NCI-H2107 treated with DMSO at 0.1 percent for 48 hours (cell line): ENCODE data around the gene AP4S1.
A peak's percentile ranks its signal among the peaks of the same experiment; 100 is the strongest.

Experiments used
- DNase-seq: peaks from one replicate; lab custom pipeline; 2025; ENCODE audit not compliant: unreplicated experiment; lab: John Stamatoyannopoulos, UW

AP4S1 gene, protein sequence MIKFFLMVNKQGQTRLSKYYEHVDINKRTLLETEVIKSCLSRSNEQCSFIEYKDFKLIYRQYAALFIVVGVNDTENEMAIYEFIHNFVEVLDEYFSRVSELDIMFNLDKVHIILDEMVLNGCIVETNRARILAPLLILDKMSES

DNA sequence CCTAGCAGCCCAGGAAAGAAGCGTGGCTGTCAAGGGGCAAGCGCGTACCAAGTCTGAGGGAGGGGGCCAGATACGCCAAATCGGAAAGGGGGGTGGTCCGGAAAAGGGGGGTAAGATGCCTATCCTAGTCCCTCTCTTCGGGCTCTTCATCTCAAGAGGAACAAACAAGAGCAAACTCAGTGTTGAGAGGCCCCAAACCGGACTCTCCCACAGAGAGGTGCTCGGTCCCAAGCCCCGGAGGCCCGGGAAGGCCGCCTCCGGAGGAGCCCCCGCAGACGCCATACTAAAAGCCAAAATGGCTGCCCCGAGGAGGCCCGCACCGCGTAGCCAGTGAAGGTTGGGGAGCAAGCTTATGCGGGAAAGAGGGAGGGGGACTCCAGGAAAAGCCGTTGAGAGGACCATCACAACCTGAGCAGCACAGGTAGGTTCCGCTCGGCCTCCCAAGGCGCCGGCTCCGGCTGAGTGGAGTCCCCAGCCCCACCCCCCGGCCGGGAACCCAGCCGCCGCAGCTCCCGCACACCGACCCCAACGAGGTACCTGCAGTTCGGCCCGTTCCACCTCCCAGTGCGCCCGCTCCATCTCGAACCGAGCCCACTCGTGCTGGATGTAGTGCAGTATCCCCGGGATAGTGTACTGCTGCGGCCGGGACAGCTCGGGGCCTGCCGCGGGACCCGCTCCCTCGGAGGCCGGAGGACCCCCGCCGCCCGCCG, at the start of gene AP4S1:
Gene AP4S1 (plus strand): TSS at position 283 of the 710 bp plus-strand sequence. CDS start 40,548 bp downstream, outside the sequence.
- DNase-seq, result peak; percentile 69

DNA sequence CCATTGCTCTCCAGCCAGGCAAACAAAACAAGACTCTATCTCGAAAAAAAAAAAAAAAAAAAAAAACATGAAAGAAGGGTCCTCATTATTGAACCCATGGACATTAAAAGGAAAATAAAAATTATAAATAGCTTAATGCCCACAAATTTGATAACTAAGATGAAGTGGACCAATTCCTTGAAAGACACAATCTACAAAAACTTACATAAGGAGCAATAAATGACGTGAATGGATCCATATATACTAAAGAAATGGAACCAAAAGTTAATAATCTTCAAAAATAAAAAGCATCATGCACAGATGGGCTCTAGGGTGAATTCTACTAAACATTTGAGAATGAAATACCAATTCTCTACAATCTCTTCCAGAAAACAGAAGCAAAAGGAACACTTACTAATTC, 47.7 kb upstream of the AP4S1 start:
- no peak for DNase-seq

DNA sequence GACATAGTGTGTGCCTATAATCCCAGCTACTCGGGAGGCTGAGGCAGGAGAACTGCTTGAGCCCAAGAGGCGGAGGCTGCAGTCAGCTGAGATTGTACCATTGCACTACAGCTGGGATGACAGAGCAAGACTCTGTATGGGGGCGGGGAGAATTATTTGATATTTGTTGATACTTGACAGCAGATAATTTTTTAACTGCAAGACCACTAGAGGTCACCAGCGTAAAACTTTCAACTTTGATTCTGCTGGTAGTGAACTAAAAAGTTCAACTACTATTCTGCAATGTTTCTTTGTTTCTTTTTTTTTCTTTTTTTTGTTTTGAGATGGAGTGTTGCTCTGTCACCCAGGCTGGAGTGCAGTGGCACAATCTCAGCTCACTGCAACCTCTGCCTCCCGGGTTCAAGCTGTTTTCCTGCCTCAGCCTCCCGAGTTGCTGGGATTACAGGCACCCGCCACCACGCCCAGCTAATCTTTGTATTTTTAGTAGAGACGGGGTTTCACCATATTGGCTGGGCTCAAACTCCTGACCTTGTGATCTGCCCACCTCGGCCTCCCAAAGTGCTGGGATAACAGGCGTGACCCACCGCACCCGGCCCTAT, 45.2 kb upstream of the AP4S1 start:
- DNase-seq, result peak; percentile 36

DNA sequence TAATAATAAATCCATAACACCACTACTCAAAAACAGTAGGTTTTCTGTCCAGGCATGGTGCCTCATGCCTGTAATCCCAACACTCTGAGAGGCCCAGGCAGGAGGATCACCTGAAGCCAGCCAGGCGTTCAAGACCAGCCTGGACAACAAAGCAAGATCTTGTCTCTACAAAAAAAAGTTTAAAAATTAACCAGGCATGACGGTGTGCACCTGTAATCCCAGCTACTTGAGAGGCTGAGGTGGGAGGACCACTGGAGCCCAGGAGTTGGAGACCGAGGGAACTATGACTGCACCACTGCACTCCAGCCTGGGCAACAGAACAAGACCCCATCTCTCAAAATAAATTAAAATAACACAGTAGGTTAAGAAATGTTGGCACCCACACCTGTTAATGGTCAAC, 44.5 kb upstream of the AP4S1 start:
- DNase-seq, result no peak

DNA sequence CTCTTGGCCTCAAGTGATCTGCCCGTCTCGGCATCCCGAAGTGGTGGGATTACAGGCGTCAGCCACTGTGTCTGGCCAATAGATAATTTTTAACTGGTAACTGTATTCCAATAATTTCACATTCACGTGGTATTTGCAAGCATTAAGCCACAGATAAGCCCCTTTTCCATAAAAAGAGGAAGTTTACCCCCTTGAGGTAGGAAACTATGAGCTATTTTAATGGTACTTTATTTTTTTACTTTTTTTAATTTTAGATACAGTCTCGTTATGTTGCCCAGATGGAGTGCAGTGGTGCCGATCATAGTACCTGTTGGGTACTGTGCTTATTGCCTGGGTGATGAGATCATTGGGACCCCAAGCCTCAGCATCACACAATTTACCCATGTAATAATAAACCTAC, 42.9 kb upstream of the AP4S1 start:
- DNase-seq, result no peak

DNA sequence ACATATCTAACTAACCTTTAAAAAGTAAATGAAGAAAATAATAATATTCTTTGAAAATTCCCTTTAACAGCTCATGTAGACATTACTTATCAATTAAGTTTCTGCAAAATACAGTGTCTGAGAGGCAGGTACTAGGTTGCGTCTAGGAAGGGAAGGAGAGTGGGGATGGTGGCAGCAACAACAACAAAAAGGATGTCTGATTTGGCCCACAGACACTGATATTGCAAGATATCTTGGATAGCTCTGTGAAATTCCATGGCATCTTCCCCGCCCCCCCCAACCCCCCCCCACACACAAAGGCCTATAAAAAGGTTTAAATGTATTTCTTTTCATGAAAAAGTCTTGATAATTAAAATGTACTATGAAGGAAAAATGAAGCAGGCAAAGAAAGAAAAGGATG, 41.6 kb upstream of the AP4S1 start:
- no peak for DNase-seq

DNA sequence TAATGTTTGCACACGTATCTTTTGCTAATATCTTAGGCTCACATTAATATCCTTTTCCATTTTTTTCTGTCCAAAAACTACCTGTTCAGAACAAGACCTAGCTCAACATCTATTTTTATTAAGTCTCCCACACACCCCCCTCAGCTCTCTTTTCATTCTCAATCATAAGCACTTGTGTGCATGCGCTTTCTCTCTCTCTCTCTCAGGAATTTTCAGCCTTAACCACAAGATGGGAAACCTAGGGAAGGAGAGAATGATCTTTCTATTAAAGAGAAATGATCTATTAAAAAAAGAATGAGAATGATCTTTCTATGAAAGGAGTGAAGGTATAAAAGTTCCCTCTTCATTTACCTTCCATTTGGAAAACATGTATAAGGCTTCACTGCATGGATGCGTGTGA, 39.7 kb upstream of the AP4S1 start:
- DNase-seq, result no peak

DNA sequence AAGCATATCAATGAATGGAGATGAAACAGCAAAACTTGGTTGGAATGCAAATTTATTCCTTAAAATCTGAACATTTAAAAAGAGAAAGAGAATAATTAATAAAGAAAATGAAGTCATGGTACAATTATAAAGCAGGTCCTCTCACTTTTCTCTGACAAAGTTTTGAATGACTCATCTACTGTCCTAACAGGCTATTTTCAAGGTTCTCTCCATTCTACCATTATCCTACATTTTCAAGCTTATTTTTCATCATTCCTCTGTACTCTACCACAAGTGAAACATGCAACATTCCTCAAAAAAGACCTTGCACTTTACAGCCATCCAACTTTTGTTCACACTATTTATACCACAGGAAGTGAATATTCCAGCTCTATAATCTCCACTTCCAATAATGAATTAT, 36.9 kb upstream of the AP4S1 start:
- no peak for DNase-seq

DNA sequence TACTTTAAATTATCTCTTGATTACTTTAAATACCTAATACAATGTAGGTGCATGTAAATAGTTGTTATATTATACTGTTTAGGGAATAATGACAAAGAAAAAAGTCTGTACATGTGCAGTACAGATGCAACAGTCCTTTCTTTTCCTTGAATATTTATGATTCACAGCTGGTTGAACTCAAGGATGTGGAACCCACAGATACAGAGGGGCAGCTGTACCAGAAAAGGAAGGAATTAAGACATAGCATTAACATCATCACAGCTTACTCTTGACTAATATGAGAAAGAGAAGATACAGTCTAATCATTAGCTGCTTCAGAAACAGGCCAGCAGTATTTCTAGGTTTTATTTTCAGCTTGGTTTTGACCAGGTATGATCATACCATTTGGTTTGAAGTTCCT, 34.7 kb upstream of the AP4S1 start:
- DNase-seq, result no peak

DNA sequence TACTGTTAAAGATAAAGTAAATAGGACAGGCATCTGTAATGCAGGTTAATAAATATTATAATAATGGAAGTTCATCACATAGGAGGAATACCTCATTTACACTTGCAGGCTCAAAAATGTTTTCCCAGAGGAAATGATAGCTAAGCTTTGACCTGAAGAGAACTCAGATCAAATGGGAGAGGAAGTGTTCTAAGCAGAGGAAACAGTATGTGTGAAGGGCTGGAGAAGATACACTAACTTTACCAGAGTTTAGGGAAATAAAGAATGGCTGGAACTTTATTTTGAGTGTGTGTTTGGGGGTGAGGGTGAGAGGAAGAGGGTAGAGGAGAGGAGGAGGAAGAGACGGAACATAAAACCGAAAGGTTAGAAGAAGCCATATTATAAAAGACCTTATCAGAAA, 34.0 kb upstream of the AP4S1 start:
- no peak for DNase-seq

DNA sequence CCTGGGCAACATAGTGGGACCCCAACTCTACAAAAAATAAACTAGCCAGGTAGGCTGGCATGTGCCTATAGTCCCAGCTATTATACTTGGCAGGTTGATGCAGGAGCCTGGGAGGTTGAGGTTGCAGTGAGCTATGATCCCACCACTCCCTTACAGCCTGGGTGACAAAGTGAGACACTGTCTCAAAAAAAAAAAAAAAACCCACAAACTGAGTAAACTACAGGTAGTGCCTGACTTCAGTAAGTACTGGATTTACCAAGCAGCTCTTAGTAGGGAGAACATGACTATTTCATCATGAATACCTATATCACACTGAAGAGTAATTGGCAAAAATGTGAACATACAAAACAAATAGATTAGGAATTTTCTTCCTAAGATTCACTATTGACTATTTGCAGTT, 32.4 kb upstream of the AP4S1 start:
- DNase-seq, result no peak

DNA sequence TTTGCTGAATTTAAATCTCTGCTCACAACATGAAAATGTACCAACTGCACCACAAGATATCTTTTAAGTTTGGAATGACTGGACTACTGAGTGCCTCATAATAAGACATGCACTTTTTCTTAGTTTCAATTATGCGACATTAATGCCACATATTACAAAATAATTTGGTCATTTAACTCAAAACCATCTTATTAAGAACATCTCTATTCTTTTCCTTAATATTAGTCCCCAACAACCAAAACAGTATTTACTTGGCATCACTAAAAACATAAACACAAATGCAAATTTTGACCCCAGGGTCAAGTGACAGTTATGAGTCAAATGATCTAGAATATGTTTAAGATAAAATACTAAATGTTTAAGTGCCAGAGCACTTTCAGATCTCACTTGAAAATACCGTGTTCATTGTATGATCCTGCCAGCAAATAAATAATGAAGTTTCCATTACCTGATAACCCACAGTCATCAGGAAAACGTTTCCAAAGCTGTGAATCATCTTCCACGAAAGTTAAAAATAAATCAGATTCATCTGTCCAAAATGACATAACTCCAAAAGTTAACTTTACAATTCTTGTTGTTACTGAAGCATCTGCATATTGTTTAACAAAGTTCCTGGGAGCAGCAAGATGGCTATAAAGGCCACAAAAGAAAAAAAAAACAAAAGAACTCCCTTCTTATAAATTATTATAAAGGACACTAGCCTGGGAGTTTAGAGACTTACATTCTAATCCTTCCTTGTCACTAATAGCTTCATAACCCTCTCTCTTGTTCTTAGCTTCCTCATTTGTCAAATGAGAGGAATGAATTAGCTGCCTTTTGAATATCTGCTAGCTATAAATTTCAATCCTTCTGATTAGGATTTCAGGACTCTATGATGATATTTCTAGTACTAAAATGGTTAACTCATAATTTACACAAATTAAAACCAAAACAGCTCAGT, 30.5 kb upstream of the AP4S1 start:
- no peak for DNase-seq

DNA sequence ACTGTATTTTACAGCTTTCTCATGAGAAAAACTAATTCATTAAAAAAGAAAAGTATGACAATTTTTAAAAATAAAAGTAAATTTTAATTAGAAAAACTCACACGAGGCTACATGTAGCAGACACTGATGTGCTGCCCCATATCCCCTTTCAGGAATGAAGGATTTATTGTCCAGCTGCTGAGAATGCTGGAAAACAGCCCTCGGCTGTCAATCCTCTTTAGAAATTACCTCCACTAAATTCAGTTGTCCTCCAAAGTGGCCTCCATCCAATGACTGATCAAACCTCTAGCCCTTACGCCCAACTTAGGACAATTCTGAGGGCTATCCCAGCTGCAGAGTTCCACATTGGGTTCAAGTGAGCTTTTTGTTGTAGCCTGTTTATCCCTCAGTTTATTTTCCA, 29.8 kb upstream of the AP4S1 start:
- DNase-seq, result no peak

DNA sequence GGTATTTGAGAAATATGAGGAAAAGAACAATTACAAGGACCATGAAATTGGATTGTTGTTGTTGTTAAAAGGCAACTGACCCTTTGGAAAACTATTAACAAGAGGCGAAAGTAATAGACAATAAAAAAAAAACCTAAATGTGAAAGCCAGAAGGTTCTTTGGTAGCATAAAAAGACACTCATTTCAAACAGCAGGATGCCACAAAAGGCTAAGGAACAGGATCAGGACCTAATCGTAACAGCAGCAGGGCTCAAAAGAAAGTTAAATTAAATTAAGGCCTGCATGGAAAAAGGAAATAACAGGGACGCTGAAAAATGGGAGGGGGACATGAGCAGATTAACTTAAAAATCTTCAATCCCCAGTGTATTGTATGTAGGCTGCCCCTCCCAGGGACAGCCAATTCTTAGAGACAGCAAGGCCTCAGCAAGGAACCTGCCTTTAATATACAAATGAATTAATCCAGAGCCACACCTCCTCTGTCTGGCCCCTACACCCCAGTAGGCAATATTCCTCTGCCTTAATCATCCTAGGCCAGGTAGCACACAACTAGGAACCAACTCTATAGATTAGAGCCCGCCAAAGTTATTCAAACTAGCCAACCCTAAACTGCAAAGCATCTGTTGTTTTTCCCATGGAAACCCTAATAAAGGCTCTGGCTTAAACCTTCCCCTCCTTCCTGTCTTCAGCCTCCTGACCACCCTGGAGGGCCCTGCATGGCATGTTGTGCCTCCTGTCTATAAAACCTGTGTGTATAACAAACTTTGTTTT, 28.4 kb upstream of the AP4S1 start:
- no peak for DNase-seq

DNA sequence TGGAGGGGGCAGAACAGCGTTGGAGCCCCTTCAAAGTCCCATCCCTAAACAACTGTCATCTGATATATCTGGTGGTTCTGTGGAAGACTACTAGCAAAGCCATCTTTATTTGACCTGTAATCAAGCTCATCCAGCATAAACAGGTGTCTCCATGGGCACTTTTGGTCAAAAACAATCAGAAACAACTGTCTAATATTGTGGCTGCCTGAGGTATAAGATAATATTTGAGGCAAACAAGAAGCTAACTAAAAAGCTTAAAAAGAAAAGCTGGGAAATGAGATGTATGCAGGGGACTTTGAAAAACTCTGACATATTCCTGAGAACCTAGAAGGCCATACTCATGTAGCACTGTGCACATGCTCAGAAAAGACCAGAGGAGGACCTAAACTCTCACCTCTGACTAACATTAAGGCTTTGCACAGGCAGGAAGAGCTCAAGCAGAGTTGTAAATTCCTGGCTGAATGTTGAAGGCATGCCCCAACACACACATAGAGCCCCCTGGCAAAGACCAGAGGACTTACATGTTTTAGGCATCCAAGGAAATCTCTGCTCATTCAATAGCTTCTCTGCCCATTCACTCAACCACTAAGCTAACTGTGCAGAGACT, 27.2 kb upstream of the AP4S1 start:
- DNase-seq, result no peak

DNA sequence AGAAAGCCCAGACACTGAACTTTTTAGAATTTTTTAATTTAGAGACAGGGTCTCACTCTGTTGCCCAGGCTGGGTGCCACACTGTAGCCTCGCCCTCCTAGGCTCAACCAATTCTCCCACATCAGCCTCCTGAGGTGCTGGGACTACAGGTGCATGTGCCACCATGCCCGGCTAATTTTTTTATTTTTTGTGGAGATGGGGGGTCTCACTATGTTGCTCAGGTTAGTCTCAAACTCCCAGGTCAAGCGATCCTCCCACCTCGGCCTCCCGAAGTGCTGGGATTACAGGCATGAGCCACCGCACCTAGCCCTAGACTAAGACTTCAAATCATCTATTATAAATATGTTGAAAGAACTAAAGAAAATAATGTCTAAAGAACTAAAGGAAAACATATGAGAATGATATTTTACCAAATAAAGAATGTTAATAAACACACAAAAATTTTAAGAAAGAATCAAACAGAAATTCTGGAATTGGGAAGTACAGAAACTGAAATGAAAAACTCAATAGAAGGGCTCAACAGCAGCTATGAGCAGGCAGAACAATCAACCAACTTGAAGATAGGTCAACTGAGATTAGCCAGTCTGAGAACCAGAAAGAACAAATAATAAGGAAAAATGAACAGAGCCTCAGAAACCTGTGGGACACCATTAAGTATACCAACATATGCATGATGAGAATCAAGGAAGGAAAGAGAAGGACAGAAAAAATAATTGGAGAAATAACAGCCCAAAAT, 26.2 kb upstream of the AP4S1 start:
- DNase-seq, result no peak

DNA sequence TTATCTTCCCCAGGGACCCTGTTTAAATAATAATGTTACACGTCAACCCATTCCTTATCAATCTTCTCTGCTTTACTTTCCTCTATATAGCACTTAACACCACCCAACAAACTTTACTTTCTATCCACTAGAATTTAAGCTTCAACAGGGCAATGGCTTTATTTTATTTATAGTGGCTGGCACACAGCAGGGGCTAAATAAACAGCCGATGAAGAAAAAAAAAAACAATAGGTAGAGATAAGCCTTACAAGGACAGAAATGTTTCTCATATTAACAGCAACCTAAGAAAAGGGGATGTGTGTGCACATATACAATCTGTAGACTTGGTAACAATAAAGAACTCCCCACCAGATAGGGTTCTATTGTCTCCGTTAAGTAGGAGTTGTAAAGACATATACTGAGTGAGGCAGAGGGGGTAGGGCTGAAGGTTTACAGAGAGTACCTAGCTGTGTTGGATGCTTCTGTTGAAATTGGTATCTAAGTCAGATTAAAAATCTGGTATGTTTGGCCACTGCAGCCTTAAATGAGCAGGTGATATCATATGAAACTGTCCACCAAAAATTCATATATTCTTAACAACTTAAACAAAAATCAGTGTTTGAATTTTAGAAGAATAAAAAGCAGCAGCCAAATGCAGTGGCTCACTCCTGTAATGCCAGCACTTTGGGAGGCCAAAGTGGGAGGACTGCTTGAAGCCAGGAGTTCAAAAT, 24.7 kb upstream of the AP4S1 start:
- DNase-seq, result no peak

DNA sequence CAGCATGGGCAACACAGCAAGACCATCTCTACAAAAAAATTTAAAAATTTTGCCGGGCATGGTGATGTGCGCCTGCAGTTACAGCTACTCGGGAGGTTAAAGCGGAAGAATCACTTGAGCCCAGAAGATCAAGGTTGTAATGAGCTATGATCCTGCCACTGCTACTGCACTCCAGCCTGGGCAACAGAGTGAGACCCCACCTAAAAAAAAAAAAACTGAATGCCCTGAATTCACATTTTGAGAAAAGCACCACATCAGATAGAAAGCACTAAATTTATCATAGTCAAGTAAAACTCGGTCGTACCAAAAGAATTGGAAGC, 24.1 kb upstream of the AP4S1 start:
- DNase-seq, result no peak

DNA sequence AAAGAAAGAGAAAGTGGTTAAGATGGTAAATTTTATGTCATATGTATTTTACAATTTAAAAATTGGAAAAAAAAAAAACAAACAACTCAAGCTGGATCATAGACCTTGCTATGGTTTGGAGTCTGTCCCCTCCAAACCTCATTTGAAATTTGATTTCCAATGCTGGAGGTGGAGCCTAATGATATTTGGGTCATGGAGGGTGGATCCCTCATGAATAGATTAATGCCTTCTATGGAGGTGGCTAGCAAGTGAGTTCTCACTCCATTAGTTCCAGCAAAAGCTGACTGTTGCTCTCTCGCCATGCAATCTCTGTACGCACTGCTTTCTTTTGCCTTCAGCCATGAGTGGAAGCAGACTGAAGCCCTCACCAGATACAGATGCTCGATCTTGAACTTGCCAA, 22.2 kb upstream of the AP4S1 start:
- DNase-seq, result no peak
